GM12872 (cell line): ENCODE data around the gene KIRREL2.

ENCODE experiments used
- CTCF ChIP-seq: IDR thresholded peaks from 3 replicates; pipeline ENCODE4 v1.5.1; 2011; ENCODE audit warnings: low read depth, mild to moderate bottlenecking, low read length, moderate library complexity; ENCODE audit not compliant: insufficient read depth

Gene KIRREL2

GRCh38 chr19:35853038-35853756 lies 3.5 kb upstream of the KIRREL2 start:
- TF ChIP-seq CTCF, result no peak

- TF ChIP-seq CTCF, result no peak
Measured at GRCh38 chr19:35858311-35858710, 1.6 kb downstream of the KIRREL2 start.

- TF ChIP-seq CTCF, result no peak
Measured at GRCh38 chr19:35859414-35859813, 2.7 kb downstream of the KIRREL2 start.

DNA sequence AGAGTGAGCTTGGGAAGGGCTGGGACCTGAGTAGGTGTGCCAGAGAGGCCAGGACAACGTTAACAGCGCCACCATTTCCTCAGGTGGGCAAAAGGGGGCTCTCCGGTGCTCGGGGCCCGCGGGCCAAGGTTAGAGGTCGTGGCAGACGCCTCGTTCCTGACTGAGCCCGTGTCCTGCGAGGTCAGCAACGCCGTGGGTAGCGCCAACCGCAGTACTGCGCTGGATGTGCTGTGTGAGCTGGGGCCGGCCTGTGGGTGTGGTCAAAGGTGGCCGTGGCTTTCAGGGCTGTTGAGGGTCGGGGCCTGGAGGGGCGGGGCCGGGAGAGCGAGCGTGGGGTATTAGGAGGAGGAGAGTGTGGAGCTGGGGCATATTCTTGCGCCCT lies 3.7 kb downstream of the KIRREL2 start:
- no peak for TF ChIP-seq CTCF

- no peak for TF ChIP-seq CTCF
Measured at GRCh38 chr19:35860818-35861639, 4.3 kb downstream of the KIRREL2 start.

DNA sequence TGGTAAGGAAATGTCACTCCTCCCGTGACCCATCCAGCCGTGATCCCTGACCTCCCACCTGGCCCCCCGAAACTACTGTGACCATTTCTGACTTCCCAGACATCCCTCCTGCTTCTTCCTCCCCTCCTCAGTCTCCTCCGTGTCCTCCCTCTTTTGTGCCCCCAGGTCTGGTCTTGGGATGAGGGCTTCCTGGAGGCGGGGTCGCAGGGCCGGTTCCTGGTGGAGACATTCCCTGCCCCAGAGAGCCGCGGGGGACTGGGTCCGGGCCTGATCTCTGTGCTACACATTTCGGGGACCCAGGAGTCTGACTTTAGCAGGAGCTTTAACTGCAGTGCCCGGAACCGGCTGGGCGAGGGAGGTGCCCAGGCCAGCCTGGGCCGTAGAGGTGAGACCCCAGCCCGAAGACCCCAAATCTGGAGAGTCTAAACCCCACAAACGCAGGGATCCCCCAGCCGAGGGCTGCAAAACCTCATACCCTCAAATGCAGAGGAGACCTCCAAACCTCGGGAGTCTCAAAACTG lies 5.0 kb downstream of the KIRREL2 start:
- TF ChIP-seq CTCF, result no peak

DNA sequence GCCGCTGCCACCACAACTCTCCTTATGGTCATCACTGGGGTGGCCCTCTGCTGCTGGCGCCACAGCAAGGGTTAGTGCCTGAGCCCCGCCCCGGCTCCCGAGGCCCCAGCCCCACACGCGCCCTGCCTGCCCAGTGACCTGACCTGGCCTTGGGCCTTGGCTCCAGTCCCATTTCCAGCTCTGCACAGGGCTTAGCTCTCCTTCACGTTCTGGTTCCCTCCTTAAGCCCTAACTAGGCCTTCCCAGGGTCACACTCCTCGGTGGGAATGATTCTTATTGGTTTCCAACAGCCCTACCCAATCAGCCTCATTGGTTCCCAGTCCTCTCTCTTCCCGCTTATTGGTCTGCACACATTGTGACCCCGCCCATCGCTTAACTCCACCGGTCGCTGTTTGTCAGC lies 5.8 kb downstream of the KIRREL2 start:
- TF ChIP-seq CTCF, result no peak
